Body of pancreas (tissue), 4 donors: ENCODE data around the gene DLGAP1. TPM values are rescaled to one million over a fixed set of nuclear protein-coding genes. Genes with fewer than 3 reads are reported as not detected.

ENCODE experiments used
- ATAC-seq: fragments of 150-250 bp; one replicate; pipeline ENCODE4 v1.9.1; 2016
- DNase-seq, 4 donors: peaks; one replicate each; pipeline ENCODE4 v3.0.0-alpha.2; 2019
- H3K27ac ChIP-seq, 4 donors: fragments of 200-600 bp; sonication (generic); 1 replicate in 3 of 4; 2 replicates in 1 of 4; pipeline versions ENCODE4 v1.5.1 to v1.6.1; 2016 to 2019; ENCODE audit warnings: mild to moderate bottlenecking in 1 of 4, mixed read lengths in 1 of 4, moderate library complexity in 1 of 4
- H3K27me3 ChIP-seq, 2 donors: fragments of 200-600 bp; sonication (generic); one replicate each; pipeline ENCODE4 v1.6.0; 2016; ENCODE audit warnings: mild to moderate bottlenecking in 1 of 2
- H3K36me3 ChIP-seq, 2 donors: fragments of 200-600 bp; sonication (generic); replicated peaks in 1 of 2; 2 replicates each; pipeline ENCODE4 v1.5.1; 2016; ENCODE audit warnings: low read depth in 2 of 2; ENCODE audit not compliant: insufficient read depth in 1 of 2
- H3K4me1 ChIP-seq: fragments of 200-600 bp; sonication (generic); one replicate; pipeline ENCODE4 v1.6.0; 2016
- H3K4me3 ChIP-seq, 2 donors: fragments of 200-600 bp; sonication (generic); 1 replicate in 1 of 2; 2 replicates in 1 of 2; pipeline ENCODE4 v1.5.1; 2016 to 2019
- H3K9me3 ChIP-seq, 3 donors: fragments of 200-600 bp; sonication (generic); 1 replicate in 2 of 3; 2 replicates in 1 of 3; pipeline ENCODE4 v1.5.1; 2016
- POLR2A ChIP-seq, 3 donors: fragments of 450-650 bp; IDR thresholded peaks; one replicate each; pipeline ENCODE4 v1.6.1; 2016; ENCODE audit warnings: antibody characterized with exemption in 3 of 3, mild to moderate bottlenecking in 2 of 3
- WGBS, 2 donors: methylation state at CpG; one replicate each; pipeline ENCODE4 v1.1.5; 2017; 5-methylcytosine and 5-hydroxymethylcytosine counted together
- intact Hi-C: fragments of 100-400 bp; cut with DNase I; formaldehyde crosslinking; loops from one replicate; pipeline ENCODE4 v1.15.1; 2023
- total RNA-seq, 2 donors: library from RNA; depleted of rRNA; stranded (reverse); fragments of >200 nt; gene quantifications; one replicate each; pipeline ENCODE4 v1.1.0, GENCODE V29; 2016
- TF ChIP-seq, protein P1 (sequence below), 7 experiments: fragments of 450-650 bp in 4 of 7; fragments of 200-600 bp in 3 of 7; sonication (generic) in 3 of 7; IDR thresholded peaks; one replicate each; pipeline ENCODE4 v1.5.1; 2016 to 2019; ENCODE audit warnings: antibody characterized with exemption in 7 of 7

The DLGAP1 gene
- total RNA-seq, 2 donors from 2014 or later = 0.52 to 7.9 TPM

DNA sequence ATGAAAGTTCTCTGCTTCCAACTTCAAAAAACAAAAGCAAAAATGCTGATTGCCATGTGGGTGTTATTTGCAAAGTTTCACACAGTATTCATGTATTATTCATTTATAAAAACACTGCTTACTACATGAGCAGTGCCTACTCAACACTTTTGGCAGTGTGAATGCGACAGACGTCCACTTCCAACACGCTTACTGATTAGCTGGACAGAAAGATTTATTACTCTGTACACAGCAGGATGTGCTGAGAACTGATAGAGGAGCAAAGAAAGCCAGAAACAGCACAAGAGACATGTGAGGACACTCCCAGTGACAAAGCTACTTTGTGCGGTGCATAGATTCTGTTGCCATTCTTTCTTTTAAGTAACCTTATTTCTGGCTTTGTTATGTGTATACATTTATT, 258.8 kb downstream of the DLGAP1 start:
- no peak overlapping the region for H3K4me3 ChIP-seq
- H3K27ac ChIP-seq = no peak overlapping the region
- H3K4me1 ChIP-seq = no peaks in the 10 kb centered on the region
- H3K9me3 ChIP-seq = no peaks in the 10 kb centered on the region
- ATAC-seq = no peak
- intact Hi-C loops = no loop called here
- TF ChIP-seq POLR2A (IDR thresholded peaks at IDR 0.05) = no peak
- TF ChIP-seq, protein P1, sequence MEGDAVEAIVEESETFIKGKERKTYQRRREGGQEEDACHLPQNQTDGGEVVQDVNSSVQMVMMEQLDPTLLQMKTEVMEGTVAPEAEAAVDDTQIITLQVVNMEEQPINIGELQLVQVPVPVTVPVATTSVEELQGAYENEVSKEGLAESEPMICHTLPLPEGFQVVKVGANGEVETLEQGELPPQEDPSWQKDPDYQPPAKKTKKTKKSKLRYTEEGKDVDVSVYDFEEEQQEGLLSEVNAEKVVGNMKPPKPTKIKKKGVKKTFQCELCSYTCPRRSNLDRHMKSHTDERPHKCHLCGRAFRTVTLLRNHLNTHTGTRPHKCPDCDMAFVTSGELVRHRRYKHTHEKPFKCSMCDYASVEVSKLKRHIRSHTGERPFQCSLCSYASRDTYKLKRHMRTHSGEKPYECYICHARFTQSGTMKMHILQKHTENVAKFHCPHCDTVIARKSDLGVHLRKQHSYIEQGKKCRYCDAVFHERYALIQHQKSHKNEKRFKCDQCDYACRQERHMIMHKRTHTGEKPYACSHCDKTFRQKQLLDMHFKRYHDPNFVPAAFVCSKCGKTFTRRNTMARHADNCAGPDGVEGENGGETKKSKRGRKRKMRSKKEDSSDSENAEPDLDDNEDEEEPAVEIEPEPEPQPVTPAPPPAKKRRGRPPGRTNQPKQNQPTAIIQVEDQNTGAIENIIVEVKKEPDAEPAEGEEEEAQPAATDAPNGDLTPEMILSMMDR (IDR thresholded peaks at IDR 0.05) = no peak
- H3K36me3 ChIP-seq = no peaks in the 10 kb centered on the region
- no peaks in the 10 kb centered on the region for H3K27me3 ChIP-seq
- no peak for DNase-seq
- WGBS, 2 donors = 9% methylated on average over 4 of the region's 4 CpGs

DNA sequence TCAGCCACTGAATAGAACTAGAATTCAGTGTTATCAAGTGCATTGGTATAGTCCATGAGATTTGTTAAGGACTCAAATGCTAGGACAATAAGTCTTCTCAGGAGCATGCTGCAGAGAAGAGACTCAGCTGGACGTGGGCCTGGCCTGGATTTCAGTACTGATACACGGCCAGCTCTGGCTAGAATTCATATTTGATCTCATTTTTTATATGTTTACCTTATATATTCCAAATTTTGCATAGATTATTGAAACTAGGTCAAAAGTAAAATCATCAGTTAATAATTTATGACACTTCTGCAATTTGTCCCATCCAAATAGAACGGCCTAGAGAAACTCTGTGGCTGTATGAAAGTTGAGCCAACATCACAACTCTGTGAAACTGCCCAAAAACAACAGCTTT, 262.0 kb downstream of the DLGAP1 start:
- Histone ChIP-seq H3K4me3 (no peak overlapping the region), H3K4me1 (no peaks in the 10 kb centered on the region), H3K36me3 (no peaks in the 10 kb centered on the region), H3K27me3 (no peaks in the 10 kb centered on the region), H3K9me3 (no peaks in the 10 kb centered on the region), H3K27ac (no peak overlapping the region)
- ATAC-seq = no peak
- intact Hi-C loops = no loop called here
- no peak for DNase-seq
- TF ChIP-seq, protein P1 (IDR thresholded peaks at IDR 0.05) = no peak
- TF ChIP-seq POLR2A (IDR thresholded peaks at IDR 0.05) = no peak
- 44 to 47% methylated on average over 3 of the region's 3 CpGs for WGBS, 2 donors

DNA sequence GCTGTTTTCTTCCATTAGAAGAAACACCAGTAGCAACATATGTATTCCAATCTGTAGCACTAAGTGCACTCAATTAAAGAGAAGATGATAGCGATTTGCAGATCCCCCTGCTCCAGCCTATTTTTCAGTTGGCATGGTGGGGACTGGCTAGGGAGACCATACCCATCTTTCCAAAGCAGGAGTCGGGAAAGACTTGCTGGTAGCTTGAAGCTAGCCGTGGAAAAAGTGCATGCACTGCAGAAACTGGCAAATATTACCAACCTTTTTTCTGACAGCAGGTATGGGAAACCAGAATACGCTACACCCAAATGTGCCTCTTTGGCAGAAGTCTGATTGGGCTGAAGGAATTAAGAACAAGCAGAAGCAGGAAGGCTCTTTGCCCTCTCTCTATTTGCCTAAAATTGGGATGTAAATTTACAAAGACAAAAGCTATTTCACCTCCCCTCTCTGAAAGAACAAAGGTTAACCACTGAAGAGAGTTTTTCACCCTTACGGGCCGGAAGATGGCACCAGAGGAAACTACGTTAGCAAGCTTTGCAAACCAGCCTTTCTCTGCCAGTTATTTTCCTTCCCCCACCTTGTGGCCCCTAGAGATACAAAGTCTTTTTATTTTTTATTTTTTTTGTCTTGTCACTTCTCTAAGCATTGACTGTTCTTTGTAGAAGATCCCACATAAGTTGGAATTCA, 273.1 kb downstream of the DLGAP1 start:
- Histone ChIP-seq H3K4me1 (no peaks in the 10 kb centered on the region), H3K4me3 (no peak overlapping the region), H3K36me3 (no peaks in the 10 kb centered on the region), H3K27me3 (no peaks in the 10 kb centered on the region), H3K9me3 (no peaks in the 10 kb centered on the region), H3K27ac (no peak overlapping the region)
- TF ChIP-seq, protein P1 (IDR thresholded peaks at IDR 0.05) = peak in 1 of 7 experiments; percentile 2
- no peak for TF ChIP-seq POLR2A (IDR thresholded peaks at IDR 0.05)
- 52 to 61% methylated on average over 7 of the region's 7 CpGs for WGBS, 2 donors
- DNase-seq (no peak), ATAC-seq (no peak)
- intact Hi-C loops = no loop called here

DNA sequence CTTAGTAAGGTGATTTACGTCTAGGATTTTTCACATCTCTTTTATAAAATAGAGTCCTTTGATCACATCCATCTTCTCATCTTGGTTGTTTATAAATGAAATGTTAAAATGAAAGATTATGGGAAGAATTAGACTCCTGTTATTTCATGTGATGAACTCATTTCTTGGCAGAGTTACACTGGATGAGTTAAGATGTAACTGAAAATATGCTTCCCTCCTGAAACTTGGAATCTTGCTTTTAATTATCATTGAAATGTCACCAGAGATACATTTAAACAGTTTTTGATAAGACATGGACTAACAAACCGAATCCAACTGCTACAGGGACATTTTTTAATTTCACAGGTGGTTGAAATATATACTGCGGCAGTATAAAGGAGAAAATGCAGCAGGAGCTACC, 274.0 kb downstream of the DLGAP1 start:
- Histone ChIP-seq H3K36me3 (no peaks in the 10 kb centered on the region), H3K4me1 (no peaks in the 10 kb centered on the region), H3K4me3 (no peak overlapping the region), H3K27me3 (no peaks in the 10 kb centered on the region), H3K27ac (no peak overlapping the region), H3K9me3 (no peaks in the 10 kb centered on the region)
- ATAC-seq = no peak
- 48% methylated on average over 3 of the region's 3 CpGs for WGBS, 2 donors
- no peak for TF ChIP-seq POLR2A (IDR thresholded peaks at IDR 0.05)
- TF ChIP-seq, protein P1 (IDR thresholded peaks at IDR 0.05) = no peak
- intact Hi-C loops = no loop called here
- no peak for DNase-seq
